ENCODE data around the gene CCNE1. TPM values are rescaled to one million over a fixed set of nuclear protein-coding genes. Genes with fewer than 3 reads are reported as not detected.
"Not testable (repeated sequence)": the region's sequence is repeated elsewhere in the genome, so short reads cannot be mapped to it uniquely, and the experiment has no call there.

CCNE1 gene
- total RNA-seq, 1 experiment from 2014 or later, result 26.4 TPM

GRCh38 chr19:29800100-29800825 lies 11.5 kb upstream of the CCNE1 start:
- DNase-seq (ENCODE audit: low read depth, low spot score) (no peak), ATAC-seq (no peak)
- no peaks in the 10 kb centered on the region for H3K27me3 ChIP-seq (ENCODE audit: control insufficient read depth, insufficient read depth, low read length)
- H3K36me3 ChIP-seq (ENCODE audit: control insufficient read depth, insufficient read depth, low read length), result no peaks in the 10 kb centered on the region
- TF ChIP-seq SIN3A (IDR thresholded peaks at IDR 0.05; ENCODE audit: borderline replicate concordance, insufficient read depth, low read depth, low read length), result no peak
- TF ChIP-seq POLR2AphosphoS5 (IDR thresholded peaks at IDR 0.05; ENCODE audit: low read depth, low read length), result no peak
- no peak for TF ChIP-seq REST (IDR thresholded peaks at IDR 0.05; ENCODE audit: insufficient read depth in 1 of 2, low read depth in 2 of 2, low read length in 1 of 2)
- TF ChIP-seq CTCF (IDR thresholded peaks at IDR 0.05), result no peak
- TF ChIP-seq TCF7L2 (IDR thresholded peaks at IDR 0.05; ENCODE audit: low read depth, low read length), result no peak
- in situ Hi-C loops (cut with HindIII; ENCODE audit: low pct_unique_long_range_greater_than_20kb, low sequenced_read_pairs), result no loop called here
- intact Hi-C loops (cut with micrococcal nuclease; ENCODE audit: unreplicated experiment), result no loop called here
- H3K4me3 ChIP-seq (ENCODE audit: low read depth in 2 of 2, low read length in 2 of 2), result no peak overlapping the region
- BruUV-seq (replicated peaks), result no TSS peak
- no peaks in the 10 kb centered on the region for H3K4me1 ChIP-seq (ENCODE audit: control insufficient read depth, insufficient read depth, low read length)
- CTCF ChIA-PET, result no interaction called here
- POLR2A ChIA-PET, result interaction anchor here (0.6 kb wide), 1 partner anchor 1056 kb away, joined by 3 read pairs; no protein-coding TSS in a partner anchor
- no peak overlapping the region for H3K27ac ChIP-seq (ENCODE audit: low read length)
- no peaks in the 10 kb centered on the region for H3K9me3 ChIP-seq (ENCODE audit: control insufficient read depth, insufficient read depth, low read depth, low read length)

- H3K4me1 ChIP-seq (ENCODE audit: control insufficient read depth, insufficient read depth, low read length); intact Hi-C loops (cut with micrococcal nuclease; ENCODE audit: unreplicated experiment); H3K9me3 ChIP-seq (ENCODE audit: control insufficient read depth, insufficient read depth, low read depth, low read length); H3K4me3 ChIP-seq (ENCODE audit: low read depth in 2 of 2, low read length in 2 of 2); H3K27me3 ChIP-seq (ENCODE audit: control insufficient read depth, insufficient read depth, low read length); CTCF ChIA-PET; H3K27ac ChIP-seq (ENCODE audit: low read length); POLR2A ChIA-PET; ATAC-seq; DNase-seq (ENCODE audit: low read depth, low spot score); in situ Hi-C loops (cut with HindIII; ENCODE audit: low pct_unique_long_range_greater_than_20kb, low sequenced_read_pairs); BruUV-seq (replicated peaks); H3K36me3 ChIP-seq (ENCODE audit: control insufficient read depth, insufficient read depth, low read length): not testable (repeated sequence)
These were observed 7.8 kb upstream of the CCNE1 start for GRCh38 chr19:29803951-29804350.

GRCh38 chr19:29804493-29804892 lies 7.3 kb upstream of the CCNE1 start:
- TF ChIP-seq SIN3A (IDR thresholded peaks at IDR 0.05; ENCODE audit: borderline replicate concordance, insufficient read depth, low read depth, low read length), result no peak
- no peak for TF ChIP-seq POLR2AphosphoS5 (IDR thresholded peaks at IDR 0.05; ENCODE audit: low read depth, low read length)
- TF ChIP-seq TCF7L2 (IDR thresholded peaks at IDR 0.05; ENCODE audit: low read depth, low read length), result no peak
- TF ChIP-seq CTCF (IDR thresholded peaks at IDR 0.05), result no peak
- TF ChIP-seq REST (IDR thresholded peaks at IDR 0.05; ENCODE audit: insufficient read depth in 1 of 2, low read depth in 2 of 2, low read length in 1 of 2), result no peak
- BruUV-seq (replicated peaks), result no TSS peak
- H3K27ac ChIP-seq (ENCODE audit: low read length), result no peak overlapping the region
- 0 out of 2 replicates have a peak, but pooled peaks have one; percentile 36 for ATAC-seq
- H3K4me3 ChIP-seq (ENCODE audit: low read depth in 2 of 2, low read length in 2 of 2), result no peak overlapping the region
- in situ Hi-C loops (cut with HindIII; ENCODE audit: low pct_unique_long_range_greater_than_20kb, low sequenced_read_pairs) (no loop called here), intact Hi-C loops (cut with micrococcal nuclease; ENCODE audit: unreplicated experiment) (no loop called here)
- ChIA-PET CTCF (no interaction called here), POLR2A (no interaction called here)
- DNase-seq (ENCODE audit: low read depth, low spot score), result no peak
- H3K4me1 ChIP-seq (ENCODE audit: control insufficient read depth, insufficient read depth, low read length), result no peaks in the 10 kb centered on the region
- H3K36me3 ChIP-seq (ENCODE audit: control insufficient read depth, insufficient read depth, low read length), result no peaks in the 10 kb centered on the region
- H3K9me3 ChIP-seq (ENCODE audit: control insufficient read depth, insufficient read depth, low read depth, low read length), result no peaks in the 10 kb centered on the region
- no peaks in the 10 kb centered on the region for H3K27me3 ChIP-seq (ENCODE audit: control insufficient read depth, insufficient read depth, low read length)
